Esophagus muscularis mucosa (tissue), 4 donors: Measurements from ENCODE around the gene CCDC194. TPM values are rescaled to one million over a fixed set of nuclear protein-coding genes. Genes with fewer than 3 reads are reported as not detected.

Experiments used
- DNase-seq: peaks from one replicate; pipeline ENCODE4 v3.0.0-alpha.2; 2017; ENCODE audit errors: extremely low spot score
- H3K27ac ChIP-seq, 4 donors: fragments of 200-600 bp; sonication (generic); replicated peaks in 1 of 4; 1 replicate in 3 of 4; 2 replicates in 1 of 4; pipeline ENCODE4 v1.5.1; 2016 to 2019; ENCODE audit warnings: mild to moderate bottlenecking in 1 of 4
- H3K27me3 ChIP-seq, 4 donors: fragments of 200-600 bp; sonication (generic); one replicate each; pipeline versions ENCODE4 v1.5.1 to v1.6.0; 2016 to 2019
- H3K36me3 ChIP-seq, 4 donors: fragments of 200-600 bp; sonication (generic); one replicate each; pipeline ENCODE4 v1.5.1; 2016 to 2019
- H3K4me1 ChIP-seq, 4 donors: fragments of 200-600 bp; sonication (generic); one replicate each; pipeline ENCODE4 v1.5.1; 2016 to 2019
- H3K4me3 ChIP-seq, 4 donors: fragments of 200-600 bp; sonication (generic); 1 replicate in 2 of 4; 2 replicates in 2 of 4; pipeline ENCODE4 v1.5.1; 2016 to 2019; ENCODE audit warnings: mild to moderate bottlenecking in 4 of 4, moderate library complexity in 1 of 4
- H3K9me3 ChIP-seq, 4 donors: fragments of 200-600 bp; sonication (generic); 1 replicate in 3 of 4; 2 replicates in 1 of 4; pipeline ENCODE4 v1.5.1; 2016 to 2019
- CTCF ChIP-seq, 3 experiments: fragments of 200-600 bp in 2 of 3; fragments of 450-650 bp in 1 of 3; sonication (generic) in 2 of 3; IDR thresholded peaks; one replicate each; pipeline ENCODE4 v1.5.1; 2017 to 2019; ENCODE audit warnings: antibody characterized with exemption in 3 of 3, mild to moderate bottlenecking in 2 of 3, moderate library complexity in 1 of 3
- EP300 ChIP-seq: sonication (generic); formaldehyde crosslinking; IDR thresholded peaks from one replicate; pipeline ENCODE4 v1.6.1; 2017; ENCODE audit warnings: antibody characterized with exemption
- POLR2A ChIP-seq: fragments of 450-650 bp; IDR thresholded peaks from one replicate; pipeline ENCODE4 v1.6.1; 2017; ENCODE audit warnings: antibody characterized with exemption, moderate library complexity, mild to moderate bottlenecking, low read depth
- POLR2AphosphoS5 ChIP-seq, 2 donors: sonication (generic); formaldehyde crosslinking; IDR thresholded peaks; one replicate each; pipeline ENCODE4 v1.6.1; 2017; ENCODE audit warnings: antibody characterized with exemption in 2 of 2
- WGBS: methylation state at CpG from one replicate; pipeline ENCODE4 v1.1.5; 2018; 5-methylcytosine and 5-hydroxymethylcytosine counted together
- intact Hi-C: fragments of 100-400 bp; cut with DNase I; formaldehyde crosslinking; loops from one replicate; pipeline ENCODE4 v1.15.1; 2023
- total RNA-seq, 4 donors: library from RNA; depleted of rRNA; stranded (reverse); fragments of >200 nt; gene quantifications; one replicate each; pipeline versions ENCODE4 v1.1.0 to v1.2.1, GENCODE V29; 2016

CCDC194 gene
- total RNA-seq, 4 donors from 2014 or later: not detected

- TF ChIP-seq EP300 (no peak), POLR2A (no peak), CTCF (IDR thresholded peaks at IDR 0.05) (no peak), POLR2AphosphoS5 (IDR thresholded peaks at IDR 0.05) (no peak)
- intact Hi-C loops: no loop called here
- Histone ChIP-seq H3K4me1 (no peaks in the 10 kb centered on the region), H3K4me3 (no peak overlapping the region), H3K36me3 (peaks cover 0 to 10% (median 0%) of the 10 kb centered on the region in 4 donors), H3K27ac (no peak overlapping the region), H3K27me3 (no peaks in the 10 kb centered on the region), H3K9me3 (no peaks in the 10 kb centered on the region)
- no peak for DNase-seq
- 95% methylated on average over 7 of the region's 7 CpGs for WGBS
These were observed 41.2 kb upstream of the CCDC194 start for GRCh38 chr19:17435218-17435617.

- H3K27ac ChIP-seq: no peak overlapping the region
- no peak for DNase-seq
- H3K4me3 ChIP-seq: no peak overlapping the region
- TF ChIP-seq EP300 (no peak), POLR2AphosphoS5 (IDR thresholded peaks at IDR 0.05) (no peak), CTCF (IDR thresholded peaks at IDR 0.05) (no peak), POLR2A (no peak)
- H3K27me3 ChIP-seq: no peaks in the 10 kb centered on the region
- 87% methylated on average over 4 of the region's 7 CpGs for WGBS
- intact Hi-C loops: no loop called here
- no peaks in the 10 kb centered on the region for H3K9me3 ChIP-seq
- H3K36me3 ChIP-seq: peaks cover 0 to 8% (median 0%) of the 10 kb centered on the region in 4 donors
- H3K4me1 ChIP-seq: no peaks in the 10 kb centered on the region
These were observed 37.4 kb upstream of the CCDC194 start for GRCh38 chr19:17431417-17431816.

- no peak for DNase-seq
- intact Hi-C loops: no loop called here
- H3K27me3 ChIP-seq: no peaks in the 10 kb centered on the region
- H3K4me1 ChIP-seq: peaks cover 0 to 5% (median 4%) of the 10 kb centered on the region in 4 donors
- TF ChIP-seq CTCF (IDR thresholded peaks at IDR 0.05) (no peak), POLR2AphosphoS5 (IDR thresholded peaks at IDR 0.05) (no peak), POLR2A (no peak)
- H3K27ac ChIP-seq: no peak overlapping the region
- 67% methylated on average over 17 of the region's 17 CpGs for WGBS
- no peak overlapping the region for H3K4me3 ChIP-seq
- no peaks in the 10 kb centered on the region for H3K36me3 ChIP-seq
- no peaks in the 10 kb centered on the region for H3K9me3 ChIP-seq
These were observed 35.7 kb upstream of the CCDC194 start for GRCh38 chr19:17429641-17430113.

- TF ChIP-seq EP300 (no peak), CTCF (IDR thresholded peaks at IDR 0.05) (peak in 2 of 3 experiments; percentile 21 to 35)
These were observed 30.9 kb upstream of the CCDC194 start for GRCh38 chr19:17424743-17425365.

More at GRCh38 chr19:17424743-17425365, 30.9 kb upstream of the CCDC194 start:
- Histone ChIP-seq H3K4me3 (no peak overlapping the region), H3K27ac (no peak overlapping the region), H3K4me1 (peaks cover 3 to 18% (median 16%) of the 10 kb centered on the region in 4 donors), H3K36me3 (peaks cover 0 to 19% (median 15%) of the 10 kb centered on the region in 4 donors), H3K9me3 (no peaks in the 10 kb centered on the region), H3K27me3 (no peaks in the 10 kb centered on the region)
- intact Hi-C loops: no loop called here
- no peak for DNase-seq
- 32% methylated on average over 25 of the region's 27 CpGs for WGBS
